Medulla oblongata (tissue), 1 donor: Measurements from ENCODE around the gene EEF1AKMT4.
A peak's percentile ranks its signal among the peaks of the same experiment; 100 is the strongest.
"Not testable (repeated sequence)": the region's sequence is repeated elsewhere in the genome, so short reads cannot be mapped to it uniquely, and the experiment has no call there.

Experiments used
- DNase-seq: peaks from one replicate; pipeline ENCODE4 v3.0.0-alpha.2; 2015; ENCODE audit errors: extremely low spot score

EEF1AKMT4 gene

DNA sequence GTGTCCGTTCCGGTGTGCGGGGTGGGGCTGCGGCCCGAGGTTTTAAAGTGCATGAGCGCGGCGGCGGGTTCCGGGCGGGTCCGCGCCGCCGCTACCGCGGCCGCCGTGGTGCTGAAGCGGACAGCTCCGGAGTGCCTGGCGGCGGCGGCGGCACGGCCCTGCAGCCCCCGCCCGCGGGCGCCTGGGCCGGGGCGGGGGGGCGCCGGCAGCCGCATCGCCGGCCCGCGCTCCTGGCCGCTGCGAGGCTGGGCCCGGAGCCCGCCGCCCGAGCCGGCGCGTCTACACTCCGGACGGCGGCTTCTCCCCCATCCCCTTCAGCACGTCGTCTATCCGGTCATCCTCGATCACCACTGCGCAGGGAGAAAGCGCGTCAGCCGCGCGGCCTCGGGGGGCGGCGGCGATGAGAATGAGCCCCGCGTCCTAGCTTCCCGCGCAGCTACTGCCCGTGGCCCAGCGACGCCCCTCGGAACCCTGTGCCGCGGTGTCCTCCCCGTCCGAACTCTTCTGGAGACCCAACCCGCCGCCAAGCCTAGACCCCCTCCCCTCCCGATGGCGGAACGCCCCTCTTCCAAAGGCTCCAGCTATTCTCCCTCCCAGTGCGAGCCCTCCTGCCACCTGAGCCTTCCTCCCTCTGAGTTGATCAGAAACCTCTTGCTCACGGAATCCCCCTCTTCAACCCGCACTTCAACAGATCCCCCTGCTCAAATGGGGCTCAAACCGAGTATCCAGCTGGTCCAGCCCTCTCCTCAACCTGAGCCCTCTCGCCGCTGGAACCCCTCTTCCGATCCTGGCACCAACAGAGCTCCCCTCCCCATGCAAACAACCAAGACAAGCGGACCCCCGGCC lies 10.6 kb downstream of the EEF1AKMT4 start:
- no peak for DNase-seq

DNA sequence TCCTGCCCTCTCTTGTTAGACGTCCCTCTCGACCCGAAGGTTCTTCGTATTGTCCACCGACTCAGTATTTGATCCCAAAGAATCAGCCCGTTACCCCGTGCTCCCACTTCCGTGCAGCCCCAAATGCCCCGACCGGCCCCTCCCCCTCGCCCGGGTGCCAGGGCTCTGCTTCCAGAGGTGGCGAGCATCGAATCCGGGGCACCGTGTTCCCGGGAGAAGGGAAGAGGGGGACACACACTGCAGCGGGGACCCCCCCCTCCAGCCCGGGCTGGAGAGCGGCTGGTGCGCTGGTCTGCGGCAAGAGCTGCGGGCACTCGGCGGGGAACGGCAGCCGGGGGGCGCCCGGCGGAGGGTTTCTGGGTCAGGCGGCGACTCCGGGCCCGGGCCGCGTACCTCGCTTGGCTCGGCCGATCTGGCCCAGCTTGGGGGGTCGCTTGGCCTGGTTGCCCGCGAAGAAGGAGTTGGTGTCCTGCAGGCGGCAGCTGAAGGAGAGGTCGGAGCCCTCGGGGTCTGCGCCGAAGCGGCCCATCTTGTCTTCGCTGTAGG lies 11.3 kb downstream of the EEF1AKMT4 start:
- DNase-seq: no peak

DNA sequence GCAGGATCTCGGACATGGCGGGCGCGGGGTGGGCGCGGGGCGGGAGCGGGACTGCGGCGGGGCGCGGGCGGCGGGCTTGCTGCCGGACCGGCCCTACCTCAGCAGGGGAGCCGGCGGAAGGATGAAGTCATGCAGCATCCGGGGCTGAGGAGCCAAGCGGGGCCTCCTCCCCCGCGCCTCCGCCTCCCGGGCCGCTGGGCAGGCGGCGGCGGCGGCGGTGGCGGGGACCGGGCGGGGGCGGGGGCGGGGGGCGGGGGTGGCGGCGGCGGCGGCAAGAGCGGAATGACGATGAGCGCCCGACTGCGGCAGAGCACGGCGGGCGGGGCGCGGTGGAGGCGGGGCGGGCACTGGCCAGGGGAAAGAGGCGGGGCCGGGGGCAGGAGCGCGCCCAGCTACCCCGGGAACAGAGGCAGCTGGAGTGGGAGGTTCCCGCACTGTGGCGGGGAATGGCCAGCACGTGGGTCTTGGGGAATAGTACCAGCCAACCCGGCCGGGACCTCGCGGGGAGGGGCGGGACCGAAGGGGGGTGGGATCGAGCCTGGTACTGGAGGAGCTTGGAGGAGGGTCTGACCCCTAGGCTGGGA lies 11.9 kb downstream of the EEF1AKMT4 start, which contains the start of gene CAMK2N2:
CAMK2N2 (minus strand) TSS at position 284 of the 584 bp plus-strand sequence; CDS start at position 16, 268 bp downstream.
- DNase-seq: peak; percentile 35

DNA sequence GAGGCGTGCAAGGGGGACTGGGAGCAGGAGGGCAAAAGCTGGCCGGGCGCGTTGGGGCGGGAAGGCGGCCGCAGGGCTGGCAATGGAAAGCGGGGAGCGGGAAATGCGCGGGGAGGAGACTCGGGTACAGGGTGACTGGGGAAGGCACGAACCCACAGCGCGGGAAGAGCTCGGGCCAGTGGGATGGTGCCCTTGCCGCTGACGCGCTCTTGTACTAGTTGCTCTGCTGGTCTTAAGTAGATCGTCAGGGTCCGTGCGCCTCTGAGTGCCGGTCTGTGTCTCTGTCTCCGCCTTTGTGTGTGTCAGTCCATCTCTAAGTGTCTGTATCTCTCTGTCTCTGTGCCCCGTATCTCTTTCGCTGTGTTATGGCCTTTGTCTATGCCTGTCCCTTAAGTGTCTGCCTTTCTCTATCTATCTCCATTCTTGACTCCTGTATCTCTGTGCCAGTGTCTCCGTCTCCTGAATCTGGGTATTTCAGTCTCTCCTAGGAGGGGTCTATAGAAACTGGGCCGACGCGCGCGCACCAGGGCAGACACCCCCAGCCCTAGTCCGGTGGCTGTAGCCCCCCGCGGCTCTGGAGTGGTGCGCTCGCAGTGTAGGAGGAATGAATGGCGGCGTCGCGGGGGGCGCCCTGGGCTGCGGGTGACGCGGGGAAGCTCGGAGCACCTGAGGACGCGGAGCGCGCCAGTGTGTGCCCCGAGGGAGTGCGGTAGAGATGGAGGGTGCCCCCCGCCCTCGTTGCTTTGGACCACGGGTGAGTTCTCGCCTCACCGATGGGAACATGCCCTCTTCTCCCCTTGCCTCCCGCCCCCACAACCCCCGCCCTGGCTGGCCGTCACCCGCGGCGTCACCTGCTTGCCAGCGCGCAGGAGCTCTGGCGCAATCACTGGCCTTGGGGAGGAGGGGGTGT lies 12.6 kb downstream of the EEF1AKMT4 start:
- no peak for DNase-seq

DNA sequence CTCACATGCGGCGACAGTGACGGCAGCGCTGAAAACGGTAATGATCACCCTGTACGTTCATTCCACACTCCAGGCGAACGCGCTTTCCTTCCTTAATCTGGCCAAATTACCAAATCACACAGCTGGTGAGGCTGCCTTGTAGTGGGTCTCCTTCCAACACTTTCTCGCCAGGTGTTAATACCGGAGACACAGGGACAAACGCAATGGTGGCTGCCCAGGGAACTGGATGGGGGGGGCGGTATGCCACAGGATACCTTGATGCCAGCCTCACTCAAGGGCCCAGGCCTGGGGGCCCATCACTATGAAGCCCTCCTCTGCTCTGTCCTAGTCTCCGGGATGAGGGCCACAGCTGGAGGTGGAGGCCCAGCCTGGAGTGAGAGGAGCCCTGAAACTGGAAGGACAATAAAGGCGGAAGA lies 13.3 kb downstream of the EEF1AKMT4 start:
- DNase-seq: no peak

DNA sequence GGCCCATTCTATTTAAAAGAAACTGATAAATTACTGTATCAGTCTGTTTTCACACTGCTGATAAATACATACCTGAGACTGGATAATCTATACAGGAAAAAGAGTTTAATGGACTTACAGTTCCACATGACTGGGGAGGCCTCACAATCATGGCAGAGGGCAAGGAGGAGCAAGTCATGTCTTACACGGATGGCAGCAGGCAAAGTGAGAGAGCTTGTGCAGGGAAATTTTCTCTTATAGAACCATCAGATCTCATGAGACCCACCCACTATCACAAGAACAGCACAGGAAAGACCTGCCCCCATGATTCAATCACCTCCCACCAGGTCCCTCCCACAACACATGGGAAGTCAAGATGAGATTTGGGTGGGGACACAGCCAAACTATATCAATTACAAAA lies 17.8 kb downstream of the EEF1AKMT4 start:
- not testable (repeated sequence) for DNase-seq

DNA sequence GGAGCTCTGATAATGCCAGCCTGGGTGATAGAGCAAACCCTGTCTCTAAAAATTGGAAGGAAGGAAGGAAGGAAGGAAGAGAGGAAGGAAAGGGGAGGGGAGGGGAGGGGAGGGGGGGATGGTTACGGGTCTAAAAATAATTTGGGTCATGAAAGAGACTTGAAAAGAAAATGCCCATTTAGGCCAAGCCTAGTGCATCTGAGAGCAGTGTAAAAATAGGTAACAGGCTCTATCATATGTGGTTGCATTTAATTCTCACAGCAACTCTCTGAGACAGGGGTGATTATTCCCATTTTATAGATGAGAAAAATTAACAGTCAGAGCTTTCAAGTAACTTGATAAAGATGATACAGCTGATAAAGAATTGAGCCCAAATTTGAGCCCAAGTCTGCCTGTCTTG lies 22.8 kb downstream of the EEF1AKMT4 start:
- no peak for DNase-seq

DNA sequence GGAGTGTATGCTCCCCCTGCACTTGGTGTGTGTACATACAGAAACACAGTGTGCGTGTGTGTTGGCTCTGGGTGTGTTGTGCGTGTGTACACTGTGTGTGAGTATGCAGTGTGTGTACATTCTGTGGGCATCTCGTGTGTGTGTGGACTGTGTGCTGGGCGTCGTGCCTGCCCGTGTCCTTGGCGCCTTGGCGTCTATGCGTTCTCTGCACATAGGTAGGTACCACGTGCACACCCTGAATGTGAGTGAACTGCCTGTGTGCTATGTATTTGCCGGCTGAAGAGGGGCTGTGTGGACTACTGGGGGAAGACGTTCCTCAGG lies 25.9 kb downstream of the EEF1AKMT4 start:
- DNase-seq: no peak

DNA sequence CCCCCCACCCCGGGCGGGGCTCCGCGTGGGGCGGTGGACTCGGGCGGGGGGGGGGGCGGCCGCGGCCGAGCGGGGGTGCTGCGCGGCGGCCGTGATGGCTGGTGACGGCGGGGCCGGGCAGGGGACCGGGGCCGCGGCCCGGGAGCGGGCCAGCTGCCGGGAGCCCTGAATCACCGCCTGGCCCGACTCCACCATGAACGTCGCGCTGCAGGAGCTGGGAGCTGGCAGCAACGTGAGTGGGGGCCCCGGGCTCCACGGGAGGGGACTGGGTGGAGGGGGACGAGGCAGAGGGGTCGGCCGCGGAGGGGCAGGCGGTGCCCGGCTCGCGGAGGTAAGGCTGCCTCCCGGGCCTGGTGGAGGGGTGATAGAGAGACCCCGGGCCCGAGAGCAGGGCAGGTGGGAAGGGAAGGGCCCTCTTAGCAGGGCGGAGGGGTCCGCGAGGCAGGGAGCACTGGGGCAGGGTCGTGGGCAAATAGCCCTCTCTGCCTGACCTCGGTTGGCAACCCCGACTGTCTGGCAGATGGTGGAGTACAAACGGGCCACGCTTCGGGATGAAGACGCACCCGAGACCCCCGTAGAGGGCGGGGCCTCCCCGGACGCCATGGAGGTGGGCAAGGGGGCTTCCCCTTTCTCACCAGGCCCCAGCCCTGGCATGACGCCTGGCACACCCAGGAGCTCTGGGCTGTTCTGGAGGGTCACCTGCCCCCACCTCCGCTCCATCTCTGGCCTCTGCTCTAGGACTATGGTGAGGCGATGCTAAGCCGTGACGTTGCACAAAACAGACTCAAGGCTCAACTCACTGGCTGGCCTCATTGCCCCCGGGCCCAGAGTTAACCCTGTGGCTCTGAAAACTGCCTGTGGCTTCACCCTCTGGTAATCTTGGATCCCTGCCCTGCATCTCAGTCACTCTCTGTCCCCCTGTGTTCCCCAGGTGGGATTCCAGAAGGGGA lies 26.8 kb downstream of the EEF1AKMT4 start, which contains the start of gene ECE2:
ECE2 (plus strand) TSS at position 62 of the 950 bp plus-strand sequence; CDS start at position 194, 132 bp downstream.
- DNase-seq: no peak

DNA sequence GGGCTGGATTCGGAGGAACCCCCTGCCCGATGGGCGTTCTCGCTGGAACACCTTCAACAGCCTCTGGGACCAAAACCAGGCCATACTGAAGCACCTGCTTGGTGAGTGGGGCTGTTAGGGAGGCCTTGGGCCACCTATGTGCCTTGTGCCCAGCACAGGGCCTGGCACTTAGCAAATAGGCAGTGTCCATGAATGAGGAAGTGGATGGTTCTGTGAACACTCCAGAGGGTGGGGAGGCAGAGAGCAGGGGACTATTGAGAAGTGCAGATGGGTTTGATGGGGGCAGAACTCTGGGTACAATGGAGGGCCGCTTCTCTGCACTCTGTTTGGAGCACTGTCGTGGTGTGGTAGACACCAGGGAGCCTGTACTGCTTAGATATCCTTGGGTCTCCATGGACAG lies 27.9 kb downstream of the EEF1AKMT4 start:
- DNase-seq: no peak

DNA sequence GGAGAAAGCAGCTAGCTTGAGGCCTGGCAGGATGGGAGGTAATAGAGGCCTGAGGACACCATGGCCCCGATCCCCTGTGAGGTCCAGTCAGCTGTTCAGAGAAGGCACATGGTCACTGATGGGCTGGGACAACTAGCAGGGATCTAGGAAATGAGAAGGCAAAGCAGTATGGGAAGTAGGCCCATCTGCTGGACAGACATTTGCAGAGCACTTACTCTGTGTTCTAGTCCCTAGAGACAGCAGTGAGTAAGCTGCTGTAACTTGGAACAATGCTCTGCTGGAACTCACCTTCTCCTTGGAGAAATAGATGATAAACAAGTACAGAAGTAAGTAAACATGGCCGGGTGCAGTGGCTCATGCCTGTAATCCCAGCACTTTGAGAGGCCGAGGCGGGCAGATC lies 33.5 kb downstream of the EEF1AKMT4 start:
- DNase-seq: no peak

DNA sequence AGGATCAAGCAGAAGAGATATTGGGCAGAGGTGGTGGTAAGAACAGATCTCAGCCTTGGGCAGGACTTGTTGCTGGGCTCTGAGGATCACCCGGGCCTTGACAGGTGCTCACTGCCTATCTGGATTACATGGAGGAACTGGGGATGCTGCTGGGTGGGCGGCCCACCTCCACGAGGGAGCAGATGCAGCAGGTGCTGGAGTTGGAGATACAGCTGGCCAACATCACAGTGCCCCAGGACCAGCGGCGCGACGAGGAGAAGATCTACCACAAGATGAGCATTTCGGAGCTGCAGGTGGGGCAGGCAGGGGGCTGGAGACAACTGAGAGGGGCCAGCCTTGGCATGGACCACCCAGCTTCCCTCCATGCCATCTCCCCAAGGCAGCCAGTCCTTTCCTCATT lies 34.2 kb downstream of the EEF1AKMT4 start:
- no peak for DNase-seq

DNA sequence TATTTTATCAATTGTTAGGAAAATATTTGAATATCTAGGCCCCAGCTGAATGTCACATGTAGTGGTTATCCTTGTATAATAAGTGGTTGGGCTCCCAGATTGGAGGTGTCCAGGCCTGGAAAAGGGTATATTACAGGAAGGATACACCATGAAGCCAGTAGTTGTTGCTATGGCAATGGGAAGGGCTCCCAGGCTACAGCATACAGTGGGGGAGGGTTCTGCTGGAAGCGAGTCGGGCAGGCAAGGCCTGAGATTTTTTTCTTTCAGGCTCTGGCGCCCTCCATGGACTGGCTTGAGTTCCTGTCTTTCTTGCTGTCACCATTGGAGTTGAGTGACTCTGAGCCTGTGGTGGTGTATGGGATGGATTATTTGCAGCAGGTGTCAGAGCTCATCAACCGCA lies 35.2 kb downstream of the EEF1AKMT4 start:
- DNase-seq: peak; percentile 78

DNA sequence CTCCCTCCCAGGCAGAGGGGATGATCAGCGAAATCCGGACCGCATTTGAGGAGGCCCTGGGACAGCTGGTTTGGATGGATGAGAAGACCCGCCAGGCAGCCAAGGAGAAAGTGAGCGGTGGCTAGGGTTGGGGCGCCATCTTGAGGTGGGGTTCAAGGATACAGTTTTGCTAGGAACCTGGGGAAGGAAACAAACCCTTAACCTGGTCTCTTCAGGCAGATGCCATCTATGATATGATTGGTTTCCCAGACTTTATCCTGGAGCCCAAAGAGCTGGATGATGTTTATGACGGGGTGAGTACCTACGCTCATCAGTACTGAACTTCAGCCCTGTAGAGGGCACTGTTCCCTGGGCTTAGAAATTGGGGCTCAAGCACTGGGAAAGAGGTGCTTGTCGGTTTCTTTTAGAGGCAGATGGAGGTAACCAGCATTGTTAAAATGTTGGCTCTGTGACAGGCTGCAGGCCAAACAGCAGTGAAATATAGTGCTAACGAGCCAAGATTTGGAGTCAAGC lies 40.0 kb downstream of the EEF1AKMT4 start:
- peak; percentile 40 for DNase-seq

DNA sequence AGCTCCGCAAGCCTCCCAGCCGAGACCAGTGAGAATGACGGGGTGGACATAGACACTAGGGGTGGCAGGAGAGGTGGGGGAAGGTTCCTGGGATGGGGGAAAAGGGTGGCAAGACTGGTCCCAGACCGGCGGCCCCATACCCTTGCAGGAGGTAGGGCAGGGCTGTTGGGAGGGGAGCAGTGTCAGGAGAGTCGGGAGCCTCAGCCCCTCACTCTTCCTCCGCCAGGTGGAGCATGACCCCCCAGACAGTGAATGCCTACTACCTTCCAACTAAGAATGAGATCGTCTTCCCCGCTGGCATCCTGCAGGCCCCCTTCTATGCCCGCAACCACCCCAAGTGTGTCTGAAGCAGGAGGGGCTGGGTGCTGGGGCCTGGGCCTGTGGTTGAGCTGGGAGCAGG lies 40.9 kb downstream of the EEF1AKMT4 start:
- DNase-seq: no peak

DNA sequence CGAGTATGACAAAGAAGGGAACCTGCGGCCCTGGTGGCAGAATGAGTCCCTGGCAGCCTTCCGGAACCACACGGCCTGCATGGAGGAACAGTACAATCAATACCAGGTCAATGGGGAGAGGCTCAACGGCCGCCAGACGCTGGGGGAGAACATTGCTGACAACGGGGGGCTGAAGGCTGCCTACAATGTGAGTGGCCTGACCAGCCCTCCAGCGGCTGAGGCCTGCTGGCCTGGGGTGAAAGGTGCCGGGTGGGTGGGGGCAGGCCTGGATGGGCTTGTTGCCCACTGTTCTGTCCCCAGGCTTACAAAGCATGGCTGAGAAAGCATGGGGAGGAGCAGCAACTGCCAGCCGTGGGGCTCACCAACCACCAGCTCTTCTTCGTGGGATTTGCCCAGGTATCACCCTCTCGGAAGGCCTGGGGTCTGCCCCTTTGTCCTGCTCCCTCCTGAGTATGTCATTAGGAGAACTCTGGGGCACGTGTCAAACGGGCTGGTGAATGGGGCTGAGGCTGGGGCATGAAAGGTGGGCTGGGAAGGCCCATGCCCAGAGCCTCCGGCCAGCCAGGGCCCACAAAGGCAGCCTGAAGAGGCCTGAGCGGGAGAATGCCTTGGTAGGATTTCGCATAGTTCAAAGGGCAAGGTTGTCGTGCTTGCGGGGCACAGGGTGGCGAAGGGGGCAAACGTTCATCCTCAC lies 41.7 kb downstream of the EEF1AKMT4 start:
- DNase-seq: no peak

DNA sequence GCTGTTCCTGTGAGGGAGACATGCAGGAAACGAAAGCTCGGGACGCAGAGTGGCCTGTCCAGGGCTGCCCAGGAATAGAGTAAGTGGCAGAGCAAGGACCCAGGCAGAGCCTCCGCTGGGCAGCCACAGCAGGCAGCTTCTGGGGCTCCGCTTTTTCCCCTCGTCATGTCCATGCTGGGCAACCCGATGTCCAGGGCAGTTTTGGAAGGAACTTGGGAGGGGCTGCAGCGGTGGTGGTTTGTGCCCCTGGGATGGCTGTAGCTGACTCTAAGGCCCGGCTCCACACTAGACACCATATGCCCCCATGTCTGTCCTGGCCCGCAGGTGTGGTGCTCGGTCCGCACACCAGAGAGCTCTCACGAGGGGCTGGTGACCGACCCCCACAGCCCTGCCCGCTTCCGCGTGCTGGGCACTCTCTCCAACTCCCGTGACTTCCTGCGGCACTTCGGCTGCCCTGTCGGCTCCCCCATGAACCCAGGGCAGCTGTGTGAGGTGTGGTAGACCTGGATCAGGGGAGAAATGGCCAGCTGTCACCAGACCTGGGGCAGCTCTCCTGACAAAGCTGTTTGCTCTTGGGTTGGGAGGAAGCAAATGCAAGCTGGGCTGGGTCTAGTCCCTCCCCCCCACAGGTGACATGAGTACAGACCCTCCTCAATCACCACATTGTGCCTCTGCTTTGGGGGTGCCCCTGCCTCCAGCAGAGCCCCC lies 42.4 kb downstream of the EEF1AKMT4 start:
- no peak for DNase-seq

DNA sequence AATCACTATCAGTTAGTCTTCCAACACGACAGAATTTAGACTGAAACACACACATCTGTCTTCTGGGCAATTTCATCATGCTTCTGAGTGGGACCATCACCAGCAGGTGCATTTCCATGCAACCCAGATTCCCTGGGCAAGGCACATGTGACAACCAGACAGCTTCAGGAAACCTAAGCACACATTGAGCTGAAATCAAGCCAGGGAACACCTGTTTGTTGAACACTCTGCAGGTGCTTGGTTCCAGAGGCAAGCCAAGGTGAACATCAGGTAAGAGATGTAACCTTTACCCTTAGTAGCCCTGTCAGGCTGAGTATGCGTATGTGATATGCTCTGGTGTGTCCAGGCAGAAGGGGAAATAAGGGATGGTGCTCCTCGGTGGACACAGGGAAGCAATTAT lies 46.3 kb downstream of the EEF1AKMT4 start:
- DNase-seq: no peak

DNA sequence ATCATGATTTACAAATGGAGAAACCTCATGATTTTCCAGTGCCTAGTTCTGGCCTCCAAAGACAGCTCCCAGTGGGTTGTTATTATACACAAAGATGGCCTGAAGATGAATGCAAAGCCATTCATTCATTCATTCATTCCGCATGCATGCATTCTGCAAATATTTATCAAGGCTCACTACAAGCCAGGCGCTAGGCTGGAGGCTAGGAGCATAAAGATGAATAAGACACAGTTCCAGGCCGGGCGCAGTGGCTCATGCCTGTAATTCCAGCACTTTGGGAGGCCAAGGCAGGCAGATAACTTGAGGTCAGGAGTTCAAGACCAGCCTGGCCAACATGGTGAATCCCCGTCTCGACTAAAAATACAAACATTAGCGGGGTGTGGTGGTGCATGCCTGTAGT lies 47.1 kb downstream of the EEF1AKMT4 start:
- DNase-seq: no peak
